Endothelial cell (in vitro differentiated cells): ENCODE measurements around the gene SLC7A8. TPM values are rescaled to one million over a fixed set of nuclear protein-coding genes. Genes with fewer than 3 reads are reported as not detected.

Experiments used
- DNase-seq: peaks from one replicate; pipeline ENCODE4 v3.0.0; 2021; ENCODE audit warnings: low spot score
- H3K27ac Mint-ChIP-seq: one replicate; pipeline ENCODE4 v1.8.0; 2021; ENCODE audit warnings: mixed read lengths, inconsistent platforms; ENCODE audit not compliant: unreplicated experiment
- H3K27me3 Mint-ChIP-seq: one replicate; pipeline ENCODE4 v1.8.0; 2021; ENCODE audit warnings: mild to moderate bottlenecking, moderate library complexity, mixed read lengths, inconsistent platforms; ENCODE audit not compliant: unreplicated experiment
- H3K36me3 Mint-ChIP-seq: one replicate; pipeline ENCODE4 v1.8.0; 2021; ENCODE audit warnings: mild to moderate bottlenecking, low read depth, mixed read lengths, inconsistent platforms; ENCODE audit not compliant: unreplicated experiment
- H3K4me1 Mint-ChIP-seq: one replicate; pipeline ENCODE4 v1.8.0; 2021; ENCODE audit warnings: mild to moderate bottlenecking, mixed read lengths, inconsistent platforms; ENCODE audit not compliant: unreplicated experiment
- H3K4me3 Mint-ChIP-seq: one replicate; pipeline ENCODE4 v1.8.0; 2021; ENCODE audit warnings: mild to moderate bottlenecking, mixed read lengths, inconsistent platforms; ENCODE audit not compliant: unreplicated experiment
- H3K9me3 Mint-ChIP-seq: one replicate; pipeline ENCODE4 v1.8.0; 2021; ENCODE audit warnings: mixed read lengths, inconsistent platforms; ENCODE audit not compliant: unreplicated experiment
- CTCF ChIP-seq: fragments of 200-600 bp; sonication (generic); IDR thresholded peaks from one replicate; pipeline ENCODE4 v1.5.0; 2021; ENCODE audit warnings: antibody characterized with exemption; ENCODE audit not compliant: unreplicated experiment
- total RNA-seq: library from RNA; stranded (reverse); fragmentation: NEBNext Ultra II Directional; extraction: Animal tissue kit (Norgen Biotek cat#: 25700); gene quantifications from one replicate; pipeline ENCODE4 v1.2.1, GENCODE V29; 2021; ENCODE audit not compliant: unreplicated experiment

Gene SLC7A8
- total RNA-seq, 1 donor from 2014 or later, result 24.3 TPM

- Mint-ChIP-seq H3K27ac (no peak overlapping the region), H3K4me1 (peaks cover 2% of the 10 kb centered on the region)
These were observed 33.9 kb upstream of the SLC7A8 start for GRCh38 chr14:23217032-23218020.

GRCh38 chr14:23215421-23215820, 32.0 kb upstream of the SLC7A8 start:
- no peaks in the 10 kb centered on the region for H3K4me1 Mint-ChIP-seq
- no peak overlapping the region for H3K4me3 Mint-ChIP-seq
- no peak overlapping the region for H3K27ac Mint-ChIP-seq
- no peaks in the 10 kb centered on the region for H3K36me3 Mint-ChIP-seq
- DNase-seq, result no peak
- H3K9me3 Mint-ChIP-seq, result no peaks in the 10 kb centered on the region
- no peak for TF ChIP-seq CTCF
- H3K27me3 Mint-ChIP-seq, result no peaks in the 10 kb centered on the region

More at GRCh38 chr14:23217032-23218020, 33.9 kb upstream of the SLC7A8 start:
- H3K9me3 Mint-ChIP-seq, result no peaks in the 10 kb centered on the region
- no peak for TF ChIP-seq CTCF
- no peaks in the 10 kb centered on the region for H3K27me3 Mint-ChIP-seq
- no peak for DNase-seq
- H3K36me3 Mint-ChIP-seq, result no peaks in the 10 kb centered on the region
- no peak overlapping the region for H3K4me3 Mint-ChIP-seq

- no peaks in the 10 kb centered on the region for H3K4me1 Mint-ChIP-seq
- TF ChIP-seq CTCF, result no peak
- H3K27ac Mint-ChIP-seq, result no peak overlapping the region
- no peaks in the 10 kb centered on the region for H3K9me3 Mint-ChIP-seq
- H3K36me3 Mint-ChIP-seq, result no peaks in the 10 kb centered on the region
- no peak overlapping the region for H3K4me3 Mint-ChIP-seq
- DNase-seq, result no peak
- H3K27me3 Mint-ChIP-seq, result no peaks in the 10 kb centered on the region
These were observed 26.4 kb upstream of the SLC7A8 start for GRCh38 chr14:23209651-23210423.

GRCh38 chr14:23208324-23208723, 24.9 kb upstream of the SLC7A8 start:
- H3K36me3 Mint-ChIP-seq, result no peaks in the 10 kb centered on the region
- no peak for TF ChIP-seq CTCF
- H3K4me3 Mint-ChIP-seq, result no peak overlapping the region
- no peaks in the 10 kb centered on the region for H3K27me3 Mint-ChIP-seq
- no peaks in the 10 kb centered on the region for H3K4me1 Mint-ChIP-seq
- H3K9me3 Mint-ChIP-seq, result no peaks in the 10 kb centered on the region
- no peak for DNase-seq
- H3K27ac Mint-ChIP-seq, result no peak overlapping the region

GRCh38 chr14:23207146-23207540, 23.7 kb upstream of the SLC7A8 start:
- TF ChIP-seq CTCF, result no peak
- Mint-ChIP-seq H3K27me3 (no peaks in the 10 kb centered on the region), H3K4me1 (no peaks in the 10 kb centered on the region), H3K27ac (no peak overlapping the region), H3K36me3 (no peaks in the 10 kb centered on the region), H3K9me3 (no peaks in the 10 kb centered on the region), H3K4me3 (no peak overlapping the region)
- DNase-seq, result no peak
